Head of caudate nucleus (tissue), 42 donors: ENCODE results near the gene IFNA8.
A peak's percentile ranks its signal among the peaks of the same experiment; 100 is the strongest.
"Not testable (repeated sequence)": the region's sequence is repeated elsewhere in the genome, so short reads cannot be mapped to it uniquely, and the experiment has no call there.

Experiments used
- DNase-seq, 42 donors: peaks; one replicate each; pipeline versions ENCODE4 v3.0.0 to v3.0.0-alpha.2; 2020 to 2021; ENCODE audit warnings: mixed read lengths in 7 of 42
- intact Hi-C: fragments of 100-400 bp; cut with DNase I; formaldehyde crosslinking; loops from one replicate; pipeline ENCODE4 v1.15.0; 2022

IFNA8 gene

GRCh38 chr9:21414220-21414940, 5.5 kb downstream of the IFNA8 start:
- no peak for DNase-seq
- intact Hi-C loops, result no loop called here

- no peak for DNase-seq
- intact Hi-C loops, result no loop called here
These were observed 6.8 kb downstream of the IFNA8 start for GRCh38 chr9:21415493-21416267.

GRCh38 chr9:21428235-21428634, 19.3 kb downstream of the IFNA8 start:
- no peak for DNase-seq
- intact Hi-C loops, result no loop called here

GRCh38 chr9:21429191-21429590, 20.3 kb downstream of the IFNA8 start:
- intact Hi-C loops, result no loop called here
- DNase-seq, result no peak

- intact Hi-C loops, result no loop called here
- no peak for DNase-seq
These were observed 23.9 kb downstream of the IFNA8 start for GRCh38 chr9:21432672-21433425.

- intact Hi-C loops, result no loop called here
- DNase-seq, result peak in 36 of 42 donors; percentile 11 to 89 (median 62)
These were observed 25.5 kb downstream of the IFNA8 start for GRCh38 chr9:21434202-21435014.

- DNase-seq, intact Hi-C loops: not testable (repeated sequence)
These were observed 26.1 kb downstream of the IFNA8 start for GRCh38 chr9:21435015-21435383.

GRCh38 chr9:21440139-21440538, 31.2 kb downstream of the IFNA8 start, which contains the start of gene IFNA1:
IFNA1 (plus strand) TSS chr9:21440439; CDS start chr9:21440508, 69 bp downstream.
- no peak for DNase-seq
- intact Hi-C loops, result no loop called here

GRCh38 chr9:21443849-21444625, 35.1 kb downstream of the IFNA8 start:
- no peak for DNase-seq
- intact Hi-C loops, result no loop called here

GRCh38 chr9:21449312-21449711, 40.4 kb downstream of the IFNA8 start:
- intact Hi-C loops, DNase-seq: not testable (repeated sequence)

GRCh38 chr9:21450733-21451394, 41.9 kb downstream of the IFNA8 start:
- intact Hi-C loops, result no loop called here

GRCh38 chr9:21452681-21453080, 43.8 kb downstream of the IFNA8 start:
- no peak for DNase-seq
- intact Hi-C loops, result no loop called here

More at GRCh38 chr9:21450733-21451394, 41.9 kb downstream of the IFNA8 start:
- no peak for DNase-seq

- DNase-seq, result no peak
- intact Hi-C loops, result no loop called here
These were observed 45.2 kb downstream of the IFNA8 start for GRCh38 chr9:21454149-21454548.

- intact Hi-C loops, result no loop called here
- DNase-seq, result peak in 23 of 42 donors; percentile 5 to 58 (median 23)
These were observed 46.4 kb downstream of the IFNA8 start for GRCh38 chr9:21455320-21455719.
